Lower leg skin (tissue), 4 donors: ENCODE measurements around the gene KCNMA1. TPM values are rescaled to one million over a fixed set of nuclear protein-coding genes. Genes with fewer than 3 reads are reported as not detected.
"Not testable (repeated sequence)": the region's sequence is repeated elsewhere in the genome, so short reads cannot be mapped to it uniquely, and the experiment has no call there.

Experiments used
- DNase-seq, 2 donors: peaks; one replicate each; pipeline ENCODE4 v3.0.0-alpha.2; 2019; ENCODE audit warnings: low spot score in 2 of 2
- H3K4me3 ChIP-seq: fragments of 200-600 bp; sonication (generic); 2 replicates; pipeline ENCODE4 v1.5.1; 2017; ENCODE audit warnings: mild to moderate bottlenecking, low read depth; ENCODE audit not compliant: poor library complexity, severe bottlenecking
- POLR2A ChIP-seq, 2 donors: fragments of 450-650 bp; IDR thresholded peaks; one replicate each; pipeline ENCODE4 v1.6.1; 2016 to 2017; ENCODE audit warnings: antibody characterized with exemption in 2 of 2, mild to moderate bottlenecking in 1 of 2, moderate library complexity in 1 of 2
- WGBS, 2 donors: methylation state at CpG; one replicate each; pipeline ENCODE4 v1.1.5; 2018; 5-methylcytosine and 5-hydroxymethylcytosine counted together
- intact Hi-C: fragments of 100-400 bp; cut with DNase I; formaldehyde crosslinking; loops from one replicate; pipeline ENCODE4 v1.15.0; 2023; ENCODE audit warnings: low total_unique reads
- total RNA-seq, 4 donors: library from RNA; depleted of rRNA; stranded (reverse); fragments of >200 nt; gene quantifications; one replicate each; pipeline ENCODE4 v1.1.0, GENCODE V29; 2016
- TF ChIP-seq, protein P1 (sequence below), 3 donors: fragments of 450-650 bp; IDR thresholded peaks; one replicate each; pipeline ENCODE4 v1.5.1; 2016; ENCODE audit warnings: antibody characterized with exemption in 3 of 3, mild to moderate bottlenecking in 3 of 3, moderate library complexity in 2 of 3

The KCNMA1 gene
- total RNA-seq: 1 to 10 TPM; 4.1 to 9.9 (median 6.5) TPM

- DNase-seq: no peak
- peak within 1 kb of the TSS; percentile 0 for H3K4me3 ChIP-seq
- WGBS, 2 donors: 0 to 1% methylated on average over 36 to 68 of the region's 121 CpGs
- intact Hi-C loops: loop anchor here (2.0 kb wide), 2 partner anchors 247 to 463 kb away; no protein-coding TSS in a partner anchor
- no peak for TF ChIP-seq POLR2A (IDR thresholded peaks at IDR 0.05)
- TF ChIP-seq, protein P1, sequence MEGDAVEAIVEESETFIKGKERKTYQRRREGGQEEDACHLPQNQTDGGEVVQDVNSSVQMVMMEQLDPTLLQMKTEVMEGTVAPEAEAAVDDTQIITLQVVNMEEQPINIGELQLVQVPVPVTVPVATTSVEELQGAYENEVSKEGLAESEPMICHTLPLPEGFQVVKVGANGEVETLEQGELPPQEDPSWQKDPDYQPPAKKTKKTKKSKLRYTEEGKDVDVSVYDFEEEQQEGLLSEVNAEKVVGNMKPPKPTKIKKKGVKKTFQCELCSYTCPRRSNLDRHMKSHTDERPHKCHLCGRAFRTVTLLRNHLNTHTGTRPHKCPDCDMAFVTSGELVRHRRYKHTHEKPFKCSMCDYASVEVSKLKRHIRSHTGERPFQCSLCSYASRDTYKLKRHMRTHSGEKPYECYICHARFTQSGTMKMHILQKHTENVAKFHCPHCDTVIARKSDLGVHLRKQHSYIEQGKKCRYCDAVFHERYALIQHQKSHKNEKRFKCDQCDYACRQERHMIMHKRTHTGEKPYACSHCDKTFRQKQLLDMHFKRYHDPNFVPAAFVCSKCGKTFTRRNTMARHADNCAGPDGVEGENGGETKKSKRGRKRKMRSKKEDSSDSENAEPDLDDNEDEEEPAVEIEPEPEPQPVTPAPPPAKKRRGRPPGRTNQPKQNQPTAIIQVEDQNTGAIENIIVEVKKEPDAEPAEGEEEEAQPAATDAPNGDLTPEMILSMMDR (IDR thresholded peaks at IDR 0.05): no peak
These were observed at the start of gene KCNMA1 for GRCh38 chr10:77637532-77638320. TSS of gene KCNMA1 (minus strand) at chr10:77637808.

DNA sequence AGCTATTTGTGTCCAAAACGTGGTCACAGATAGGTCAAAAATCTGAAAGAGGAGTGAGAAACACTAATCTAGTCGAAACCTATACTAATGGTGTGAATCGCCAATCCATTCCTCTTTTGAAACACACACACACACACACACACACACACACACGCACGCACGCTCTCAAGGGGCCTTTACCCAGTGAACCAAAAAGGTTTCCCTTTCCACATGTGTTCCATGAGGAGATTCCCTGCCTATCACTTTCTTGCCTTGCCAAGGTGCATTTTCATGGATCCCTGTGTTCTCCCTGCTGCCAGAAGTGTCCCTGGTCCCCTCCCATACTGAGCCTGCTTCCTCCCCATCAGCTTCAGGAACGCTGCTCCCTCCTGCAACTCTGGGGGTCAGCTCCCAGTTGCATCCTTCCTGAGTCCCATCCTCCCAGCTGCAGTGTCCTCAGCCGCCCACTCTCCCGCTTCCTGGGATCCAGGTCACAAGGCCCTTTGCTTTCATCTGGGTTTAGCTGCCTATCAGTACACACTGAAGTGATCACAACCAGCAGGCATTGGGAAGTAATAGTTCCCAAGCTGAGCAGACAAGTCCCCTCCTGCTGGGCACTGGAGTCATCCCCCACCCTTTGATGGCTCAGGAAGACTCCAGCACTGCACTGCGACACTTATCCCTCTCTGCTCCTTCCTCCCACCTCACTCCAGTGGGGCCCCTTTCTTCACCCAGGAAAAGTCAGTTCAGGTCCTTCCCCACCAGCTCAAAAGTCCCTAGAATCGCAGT, 49.2 kb upstream of the KCNMA1 start:
- TF ChIP-seq, protein P1 (IDR thresholded peaks at IDR 0.05): no peak
- no peak for TF ChIP-seq POLR2A (IDR thresholded peaks at IDR 0.05)
- intact Hi-C loops: no loop called here
- WGBS, 2 donors: 81 to 85% methylated on average over 11 of the region's 11 CpGs
- H3K4me3 ChIP-seq: no peak overlapping the region
- peak in 1 of 2 donors; percentile 54 for DNase-seq

DNA sequence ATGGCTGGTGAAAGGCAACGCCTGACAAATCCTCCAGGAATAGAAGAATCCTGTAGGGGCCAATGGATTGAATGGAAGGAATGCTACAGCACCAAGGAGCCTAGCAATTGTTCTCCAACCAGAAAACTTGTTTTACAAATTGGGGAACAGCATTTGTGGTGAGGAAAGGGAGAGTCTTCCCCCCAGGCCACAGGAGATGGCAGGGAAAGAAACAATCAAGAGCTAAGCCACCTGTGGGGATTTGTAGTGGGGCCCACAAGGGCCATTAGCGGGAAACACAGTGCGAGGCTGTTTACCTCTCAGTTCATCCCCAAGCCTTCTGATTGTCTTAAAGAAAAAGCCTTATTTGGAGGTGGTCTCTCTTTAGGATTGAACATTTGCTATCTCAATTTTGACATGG, 48.5 kb upstream of the KCNMA1 start:
- 66 to 75% methylated on average over 3 of the region's 3 CpGs for WGBS, 2 donors
- TF ChIP-seq POLR2A (IDR thresholded peaks at IDR 0.05): no peak
- TF ChIP-seq, protein P1 (IDR thresholded peaks at IDR 0.05): no peak
- no peak for DNase-seq
- intact Hi-C loops: no loop called here
- no peak overlapping the region for H3K4me3 ChIP-seq

DNA sequence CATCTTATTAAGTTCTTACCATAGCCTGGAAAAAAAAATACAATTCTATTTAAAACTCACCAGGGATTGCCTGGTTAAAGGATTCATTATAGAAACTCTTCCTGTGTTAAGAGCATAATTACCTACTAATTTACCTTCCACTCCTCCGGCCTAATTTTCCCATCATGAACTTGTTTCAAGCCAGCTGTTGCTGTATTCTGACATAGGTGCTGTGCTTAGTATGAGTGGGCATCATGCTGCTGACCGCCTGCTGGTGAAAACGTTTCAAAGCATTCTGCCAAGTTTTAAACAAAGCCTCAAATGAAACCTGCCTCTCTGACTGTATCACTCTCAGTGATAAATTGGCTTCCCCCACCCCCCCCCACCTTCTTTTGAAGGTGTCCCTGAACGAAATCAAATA, 47.8 kb upstream of the KCNMA1 start:
- 58 to 71% methylated on average over 4 of the region's 4 CpGs for WGBS, 2 donors
- intact Hi-C loops: no loop called here
- TF ChIP-seq, protein P1 (IDR thresholded peaks at IDR 0.05): no peak
- no peak for TF ChIP-seq POLR2A (IDR thresholded peaks at IDR 0.05)
- H3K4me3 ChIP-seq: no peak overlapping the region
- no peak for DNase-seq

DNA sequence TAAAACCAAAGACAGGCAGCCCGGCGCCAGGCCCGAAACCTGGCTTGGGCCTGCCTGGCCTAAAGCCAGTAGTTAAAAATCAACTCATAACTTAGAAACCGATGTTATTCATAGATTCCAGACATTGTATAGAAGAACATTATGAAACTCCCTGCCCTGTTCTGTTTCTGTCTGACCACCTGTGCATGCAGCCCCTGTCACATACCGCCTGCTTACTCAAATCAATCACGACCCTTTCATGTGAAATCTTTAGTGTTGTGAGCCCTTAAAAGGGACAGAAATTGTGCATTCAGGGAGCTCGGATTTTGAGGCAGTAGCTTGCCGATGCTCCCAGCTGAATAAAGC, 45.5 kb upstream of the KCNMA1 start:
- intact Hi-C loops, H3K4me3 ChIP-seq, DNase-seq: not testable (repeated sequence)
- 78 to 81% methylated on average over 8 of the region's 8 CpGs for WGBS, 2 donors

GRCh38 chr10:77682393-77683087, 44.9 kb upstream of the KCNMA1 start:
- no peak for DNase-seq
- WGBS, 2 donors: 88 to 92% methylated on average over 5 of the region's 5 CpGs
- TF ChIP-seq POLR2A (IDR thresholded peaks at IDR 0.05): no peak
- TF ChIP-seq, protein P1 (IDR thresholded peaks at IDR 0.05): no peak

More at GRCh38 chr10:77682393-77683087, 44.9 kb upstream of the KCNMA1 start:
- intact Hi-C loops: no loop called here
- no peak overlapping the region for H3K4me3 ChIP-seq
